Testis (tissue), 2 donors: ENCODE results near the gene MYO18B.

ENCODE experiments used
- POLR2A ChIP-seq: fragments of 450-650 bp; IDR thresholded peaks from one replicate; pipeline ENCODE4 v1.6.1; 2017; ENCODE audit warnings: antibody characterized with exemption, mild to moderate bottlenecking, moderate library complexity
- TF ChIP-seq, protein P1 (sequence below), 3 experiments: fragments of 450-650 bp in 2 of 3; fragments of 200-600 bp in 1 of 3; sonication (generic) in 1 of 3; IDR thresholded peaks; one replicate each; pipeline ENCODE4 v1.5.1; 2016 to 2019; ENCODE audit warnings: antibody characterized with exemption in 3 of 3, mild to moderate bottlenecking in 2 of 3, moderate library complexity in 1 of 3

DNA sequence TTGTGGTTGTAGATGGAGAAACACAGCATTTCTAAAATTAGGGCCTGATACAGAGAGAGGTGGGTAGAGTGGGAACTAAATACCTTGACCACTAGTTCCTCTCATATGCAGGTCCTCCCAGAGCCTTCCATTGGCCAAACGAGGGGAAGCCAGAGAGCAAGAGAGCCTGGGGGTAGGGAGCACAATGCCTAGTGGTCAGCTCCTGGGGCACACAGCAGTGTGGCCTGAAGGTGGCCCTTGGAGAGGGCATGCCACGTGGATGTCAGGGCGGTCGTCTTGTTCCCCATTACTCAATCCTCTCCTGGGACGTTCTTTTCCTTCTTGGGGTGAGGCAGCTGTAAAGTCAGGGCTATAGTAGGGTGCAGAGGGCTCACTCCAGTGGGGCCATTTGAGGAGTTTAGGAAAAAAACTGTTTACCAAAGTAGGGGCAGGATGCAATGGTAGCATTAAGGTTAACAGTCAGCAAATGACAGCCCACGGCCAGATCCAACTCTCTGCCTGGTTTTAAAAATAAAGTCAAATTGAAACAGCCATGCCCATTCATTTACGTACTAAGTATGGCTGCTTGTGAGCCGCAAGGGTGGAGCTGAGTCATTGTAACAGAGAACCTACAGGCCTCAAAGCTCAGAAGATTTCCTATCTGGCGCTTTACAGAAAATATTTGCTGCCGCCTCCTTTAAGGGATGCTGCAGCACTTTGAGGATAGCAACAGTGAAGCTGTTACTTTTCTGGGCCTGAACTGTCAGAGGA, 7.6 kb downstream of the MYO18B start:
- TF ChIP-seq, protein P1, sequence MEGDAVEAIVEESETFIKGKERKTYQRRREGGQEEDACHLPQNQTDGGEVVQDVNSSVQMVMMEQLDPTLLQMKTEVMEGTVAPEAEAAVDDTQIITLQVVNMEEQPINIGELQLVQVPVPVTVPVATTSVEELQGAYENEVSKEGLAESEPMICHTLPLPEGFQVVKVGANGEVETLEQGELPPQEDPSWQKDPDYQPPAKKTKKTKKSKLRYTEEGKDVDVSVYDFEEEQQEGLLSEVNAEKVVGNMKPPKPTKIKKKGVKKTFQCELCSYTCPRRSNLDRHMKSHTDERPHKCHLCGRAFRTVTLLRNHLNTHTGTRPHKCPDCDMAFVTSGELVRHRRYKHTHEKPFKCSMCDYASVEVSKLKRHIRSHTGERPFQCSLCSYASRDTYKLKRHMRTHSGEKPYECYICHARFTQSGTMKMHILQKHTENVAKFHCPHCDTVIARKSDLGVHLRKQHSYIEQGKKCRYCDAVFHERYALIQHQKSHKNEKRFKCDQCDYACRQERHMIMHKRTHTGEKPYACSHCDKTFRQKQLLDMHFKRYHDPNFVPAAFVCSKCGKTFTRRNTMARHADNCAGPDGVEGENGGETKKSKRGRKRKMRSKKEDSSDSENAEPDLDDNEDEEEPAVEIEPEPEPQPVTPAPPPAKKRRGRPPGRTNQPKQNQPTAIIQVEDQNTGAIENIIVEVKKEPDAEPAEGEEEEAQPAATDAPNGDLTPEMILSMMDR (IDR thresholded peaks at IDR 0.05): no peak
- no peak for TF ChIP-seq POLR2A
